HK-2 (cell line): ENCODE results near the gene RPL39L.

Source experiments
- DNase-seq: peaks from one replicate; pipeline ENCODE4 v3.0.0-alpha.2; 2018; ENCODE audit not compliant: unreplicated experiment

Gene RPL39L

DNA sequence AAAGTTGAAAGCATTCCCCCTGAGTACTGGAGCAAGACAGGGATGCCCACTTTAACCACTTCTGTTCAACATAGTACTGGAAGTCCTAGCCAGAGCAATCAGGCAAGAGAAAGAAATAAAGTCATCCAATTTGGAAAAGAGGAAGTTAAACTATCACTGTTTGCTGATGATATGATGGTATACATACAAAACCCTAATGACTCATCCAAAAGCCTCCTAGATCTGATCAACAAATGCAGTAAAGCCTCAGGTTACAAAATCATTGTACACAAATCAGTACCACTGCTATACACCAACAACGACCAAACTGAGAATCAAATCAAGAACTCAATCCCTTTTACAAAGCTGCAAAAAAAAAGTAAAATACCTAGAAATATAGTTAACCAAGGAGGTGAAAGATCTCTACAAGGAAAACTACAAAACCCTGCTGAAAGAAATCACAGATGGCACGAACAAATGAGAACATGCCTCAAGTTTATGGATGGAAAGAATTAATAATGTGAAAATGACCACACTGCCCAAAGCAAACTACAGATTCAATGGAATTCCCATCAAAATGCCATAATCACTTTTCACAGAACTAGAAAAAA, 40.3 kb downstream of the RPL39L start:
- no peak for DNase-seq

DNA sequence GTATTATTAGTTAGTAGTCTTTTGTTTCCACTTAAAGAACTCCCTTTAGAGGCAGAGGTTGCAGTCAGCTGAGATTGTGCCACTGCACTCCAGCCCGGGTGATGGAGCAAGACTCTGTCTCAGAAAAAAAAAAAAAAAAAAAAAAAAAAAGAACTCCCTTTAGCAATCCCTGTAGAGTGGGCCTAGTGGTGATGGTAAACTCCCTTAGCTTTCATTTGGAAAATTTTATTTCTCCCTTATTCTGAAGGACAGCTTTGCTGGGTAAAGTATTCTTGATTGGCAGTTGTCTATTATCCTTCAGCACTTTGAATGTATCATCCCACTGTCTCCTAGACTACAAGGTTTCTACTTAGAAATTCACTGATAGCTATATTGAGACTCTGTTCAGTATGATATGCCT, 46.0 kb downstream of the RPL39L start:
- DNase-seq, result no peak

DNA sequence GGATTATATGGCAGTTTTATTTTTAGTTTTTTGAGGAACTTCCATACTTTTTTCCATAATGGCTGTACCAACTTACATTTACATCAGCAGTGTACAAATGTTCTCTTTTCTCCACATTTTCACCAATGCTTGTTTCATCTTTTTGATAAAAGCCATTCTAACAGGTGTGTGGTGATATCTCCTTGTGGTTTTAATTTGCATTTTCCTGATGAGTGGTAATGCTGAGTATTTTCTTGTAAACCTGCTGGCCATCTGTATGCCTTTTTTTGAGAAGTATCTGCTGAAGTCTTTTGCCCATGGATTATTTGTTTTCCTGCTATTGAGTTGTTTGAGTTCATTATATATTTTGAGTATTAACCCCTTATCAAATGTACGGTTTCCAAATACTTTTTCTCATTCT, 50.6 kb downstream of the RPL39L start:
- no peak for DNase-seq

DNA sequence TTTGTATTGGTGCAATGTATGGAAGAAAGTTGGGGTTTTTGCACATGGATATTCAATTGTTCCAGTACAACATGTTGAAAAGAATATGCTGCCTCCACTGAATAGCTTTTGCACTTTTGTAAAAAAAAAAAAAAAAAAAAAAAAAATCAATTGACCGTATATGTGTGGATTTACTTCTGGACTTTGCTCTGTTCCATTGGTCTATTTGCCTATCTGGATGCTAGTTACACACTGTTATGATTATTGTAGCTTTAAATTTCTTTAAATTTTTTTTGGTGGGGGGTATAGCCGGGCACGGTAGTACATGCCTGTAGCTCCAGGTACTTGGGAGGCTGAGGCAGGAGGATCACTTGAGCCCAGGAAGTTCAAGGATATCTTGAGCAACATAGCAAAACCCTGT, 52.5 kb downstream of the RPL39L start:
- no peak for DNase-seq

DNA sequence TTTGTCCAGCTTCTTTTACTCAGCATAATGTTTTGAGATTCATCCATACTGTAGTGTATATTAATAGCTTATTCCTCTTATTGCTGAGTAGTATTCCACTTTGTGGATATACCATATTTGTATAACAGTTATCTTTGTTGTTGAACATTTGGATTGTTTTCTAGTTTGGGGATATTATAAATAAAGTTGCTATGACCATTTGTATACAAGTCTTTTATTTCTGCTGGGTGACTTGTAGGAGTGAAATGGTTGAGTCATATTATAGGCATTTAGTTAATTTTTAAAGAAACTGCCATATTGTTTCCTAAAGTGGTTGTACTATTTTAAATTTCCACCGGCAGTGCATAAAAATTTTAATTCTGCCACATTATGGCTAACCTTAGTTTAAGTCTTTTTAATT, 53.4 kb downstream of the RPL39L start:
- no peak for DNase-seq

DNA sequence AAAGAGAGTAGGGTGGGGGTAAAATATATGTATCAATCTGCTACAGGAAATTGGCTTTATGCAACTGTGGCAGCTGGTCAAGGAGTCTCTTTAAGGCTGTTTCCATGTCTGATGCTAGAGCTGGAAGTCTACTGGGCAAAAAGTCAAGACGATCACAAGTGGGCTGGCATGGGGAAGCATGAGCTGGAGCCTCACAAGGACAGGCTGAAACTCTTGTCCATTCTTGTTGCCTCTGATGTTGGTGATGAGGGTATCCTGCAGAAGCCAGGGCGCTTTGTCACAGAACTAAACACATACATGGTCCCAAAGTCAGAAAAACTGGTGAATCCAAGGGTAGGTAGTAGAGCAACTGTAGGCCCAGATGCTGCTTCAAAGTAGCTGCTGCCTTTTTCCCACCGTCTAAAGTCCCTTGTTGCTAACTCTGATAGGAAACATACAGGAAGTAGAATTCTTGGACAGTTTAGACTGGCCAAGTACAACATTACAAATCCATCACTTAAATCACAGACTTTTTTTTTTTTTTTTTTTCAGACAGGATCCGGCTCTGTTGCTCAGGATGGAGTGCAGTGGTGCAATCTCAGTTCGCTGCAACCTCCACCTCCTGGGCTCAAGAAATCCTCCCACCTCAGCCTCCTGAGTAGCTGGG, 54.2 kb downstream of the RPL39L start:
- DNase-seq, result no peak

DNA sequence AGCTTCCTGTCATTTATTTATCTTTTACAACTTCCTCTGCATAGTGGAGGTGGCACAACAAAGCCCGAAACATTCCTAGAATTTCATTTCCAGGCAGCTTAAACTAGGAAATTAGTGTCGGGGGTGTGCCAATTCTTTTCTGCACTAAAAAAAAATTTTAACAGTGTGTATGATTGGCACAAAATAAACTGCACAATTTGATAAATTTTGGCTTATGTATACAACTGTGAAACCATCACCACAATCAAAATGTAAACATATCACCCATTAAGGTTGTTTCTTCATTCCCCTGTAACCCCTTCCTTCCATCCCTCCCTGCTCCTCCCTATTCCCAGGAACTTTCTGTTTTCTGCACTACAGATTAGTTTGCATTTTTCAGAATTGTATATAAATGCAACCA, 54.7 kb downstream of the RPL39L start:
- DNase-seq, result no peak

DNA sequence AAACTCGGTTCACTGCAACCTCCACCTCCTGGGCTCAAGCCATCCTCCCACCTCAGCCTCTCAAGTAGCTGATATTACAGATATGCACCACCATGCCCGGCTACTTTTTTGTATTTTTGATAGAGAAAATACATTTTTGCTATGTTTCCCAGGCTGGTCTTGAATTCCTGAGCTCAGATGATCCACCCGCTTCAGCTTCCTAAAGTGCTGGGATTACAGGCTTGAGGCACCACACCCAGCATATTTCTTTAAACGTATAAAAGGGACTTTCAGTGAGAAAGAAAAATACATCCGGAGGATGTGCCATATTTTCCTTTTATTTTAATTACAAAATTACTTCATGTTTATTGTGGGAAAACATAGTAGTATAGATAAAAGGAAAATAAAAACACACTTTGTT, 55.2 kb downstream of the RPL39L start:
- no peak for DNase-seq

DNA sequence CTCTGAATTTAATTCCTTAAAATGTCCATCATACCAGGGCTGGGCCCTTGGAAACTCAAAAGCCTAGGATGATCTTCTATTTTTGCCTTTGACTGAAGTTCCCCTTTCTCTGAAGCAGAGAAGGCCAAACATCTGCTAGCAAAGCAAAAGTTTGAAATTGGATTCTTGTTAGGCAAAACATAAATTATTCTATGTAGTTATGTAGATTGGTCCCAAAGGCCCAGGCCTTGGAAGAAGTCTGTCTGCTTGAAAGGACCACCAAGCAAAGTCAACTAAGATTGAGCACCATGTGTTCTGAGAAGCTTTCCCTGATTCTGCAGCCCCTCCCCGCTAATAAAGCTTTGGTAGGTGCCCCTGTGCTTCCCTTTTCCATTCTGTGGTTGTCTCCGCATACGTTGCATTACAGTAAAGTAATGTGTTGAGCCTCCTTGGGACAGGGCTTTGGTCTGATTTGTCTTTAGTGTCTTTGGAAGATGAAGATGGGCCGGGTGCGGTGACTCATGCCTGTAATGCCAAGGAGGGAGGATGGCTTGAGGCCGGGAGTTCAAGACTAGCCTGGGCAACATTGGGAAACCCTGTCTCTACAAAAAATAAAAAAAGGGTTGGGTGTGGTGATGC, 56.4 kb downstream of the RPL39L start:
- DNase-seq, result no peak

DNA sequence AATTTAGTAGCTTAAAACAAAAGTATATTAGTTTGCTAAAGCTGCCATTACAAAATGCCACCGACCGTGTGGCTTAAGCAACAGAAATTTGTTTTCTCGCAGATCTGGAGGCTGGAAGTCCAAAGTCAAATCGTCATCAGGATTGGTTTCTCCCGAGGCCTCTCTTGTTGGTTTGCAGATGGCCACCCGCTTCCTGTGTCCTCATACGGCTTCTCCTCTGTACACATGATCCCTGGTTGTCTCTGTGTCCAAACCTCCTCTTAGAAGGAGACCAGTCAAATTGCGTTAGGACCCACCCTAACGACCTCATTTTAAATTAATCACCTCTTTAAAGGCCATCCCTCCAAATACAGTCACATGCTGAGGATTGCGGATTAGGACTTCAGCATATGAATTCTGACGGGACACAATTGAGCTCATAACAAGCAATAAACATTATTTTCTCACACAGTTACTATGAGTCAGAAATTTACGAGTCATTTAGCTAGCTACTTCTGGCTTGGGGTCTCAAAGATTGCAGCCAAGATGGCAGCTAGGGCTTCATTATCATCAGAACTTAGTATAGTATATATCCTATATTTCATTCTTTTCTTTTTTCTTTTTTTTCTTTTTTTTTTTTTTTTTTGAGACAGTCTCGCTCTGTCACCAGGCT, 58.4 kb downstream of the RPL39L start:
- no peak for DNase-seq

DNA sequence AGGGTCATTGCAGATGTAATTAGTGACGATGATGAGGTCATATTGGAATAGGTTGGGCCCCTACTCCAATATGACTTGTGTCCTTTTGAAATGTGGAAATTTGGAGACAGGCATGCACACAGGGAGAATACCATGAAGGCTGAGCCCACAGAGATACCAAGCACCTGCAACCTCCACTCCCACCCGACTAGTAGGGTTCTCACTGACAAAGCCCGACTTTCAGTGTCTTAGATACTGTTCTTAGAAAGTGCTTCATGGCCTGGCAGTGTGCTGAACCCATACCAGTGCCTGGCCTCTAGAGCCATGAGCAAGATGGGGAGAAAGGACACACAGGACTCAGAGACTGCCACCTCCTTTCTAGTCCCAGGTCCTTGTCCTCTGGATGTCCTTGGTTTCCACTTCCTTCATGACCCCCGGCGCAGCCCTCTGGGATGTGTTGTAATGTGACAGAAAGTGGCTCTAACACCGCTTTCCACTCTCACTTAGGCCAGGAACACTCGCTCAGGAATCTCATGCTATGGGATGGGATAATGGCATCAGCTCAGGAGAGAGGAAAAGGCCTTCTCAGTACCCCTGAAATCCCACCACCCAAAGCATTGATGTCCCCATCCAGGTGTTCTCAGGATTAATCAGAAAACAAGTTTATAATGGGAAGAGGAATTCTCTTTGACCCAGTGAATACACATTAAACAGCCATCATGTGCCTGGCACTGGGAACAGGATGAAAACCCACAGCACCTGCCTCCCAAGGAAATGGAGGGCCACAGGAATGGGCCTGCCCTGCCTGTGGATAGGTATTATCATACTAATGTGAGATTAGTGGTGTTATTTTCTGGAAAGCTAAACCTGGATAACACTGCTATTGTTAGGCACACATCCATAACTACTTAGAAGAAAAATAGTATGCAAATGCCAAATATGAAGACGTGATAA, 59.9 kb downstream of the RPL39L start:
- no peak for DNase-seq

DNA sequence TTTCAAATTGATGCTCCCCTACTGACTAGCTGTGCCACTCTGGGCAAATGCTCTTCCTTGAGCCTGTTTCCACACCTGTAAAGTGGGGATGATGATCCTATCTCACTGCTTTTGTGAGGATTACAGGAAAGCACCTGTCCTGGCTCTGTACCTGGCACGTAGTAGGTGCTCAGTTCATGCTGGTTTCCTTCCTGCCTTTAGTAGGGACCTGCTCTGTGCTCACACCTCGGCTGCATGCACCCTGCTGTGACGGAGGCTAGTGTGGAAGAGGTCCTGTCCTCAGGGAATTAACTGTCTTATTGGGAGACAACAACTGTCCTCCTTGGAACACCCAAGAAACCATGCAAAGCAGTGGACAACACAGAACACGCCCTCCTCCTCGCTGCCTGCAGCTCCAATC, 61.8 kb downstream of the RPL39L start:
- no peak for DNase-seq

DNA sequence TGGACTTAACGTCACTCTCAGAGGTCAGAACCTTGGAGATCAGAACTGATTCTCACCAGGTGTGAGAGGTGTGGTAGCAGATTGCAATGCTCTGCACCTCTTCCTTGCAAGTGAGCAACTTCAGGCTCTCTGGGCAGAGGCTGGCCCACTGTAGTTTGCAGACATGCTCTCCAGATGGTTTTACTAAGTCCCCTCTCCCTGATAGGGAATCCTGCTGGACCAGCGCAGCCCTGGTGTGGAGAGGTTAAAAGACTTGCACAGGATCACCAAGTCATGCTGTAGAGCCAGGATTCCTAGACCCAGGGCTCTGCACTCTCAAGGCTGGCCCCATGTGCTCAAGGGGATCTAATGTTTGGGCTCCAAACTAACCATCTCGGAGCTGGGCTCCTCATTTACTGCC, 62.2 kb downstream of the RPL39L start:
- DNase-seq, result no peak

DNA sequence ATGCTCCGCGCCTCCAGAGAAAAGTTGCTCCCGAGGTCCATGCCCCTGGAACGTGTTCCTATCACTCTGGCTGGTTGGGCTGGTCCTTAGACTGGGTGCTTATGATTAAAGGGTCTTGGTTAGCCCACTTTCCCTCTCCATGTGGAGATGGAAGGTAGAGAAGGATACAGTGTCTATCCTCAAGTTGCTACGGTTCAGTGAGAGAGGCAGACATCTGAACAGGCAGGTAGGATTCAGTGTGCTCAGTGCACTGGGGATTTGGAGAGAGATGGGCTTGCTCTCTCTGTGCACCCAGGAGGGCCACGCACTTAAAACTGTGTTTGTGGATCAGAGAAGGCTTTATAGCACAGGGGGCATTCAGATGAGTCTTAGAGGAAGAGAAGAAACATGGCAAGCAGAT, 63.0 kb downstream of the RPL39L start:
- DNase-seq, result no peak

DNA sequence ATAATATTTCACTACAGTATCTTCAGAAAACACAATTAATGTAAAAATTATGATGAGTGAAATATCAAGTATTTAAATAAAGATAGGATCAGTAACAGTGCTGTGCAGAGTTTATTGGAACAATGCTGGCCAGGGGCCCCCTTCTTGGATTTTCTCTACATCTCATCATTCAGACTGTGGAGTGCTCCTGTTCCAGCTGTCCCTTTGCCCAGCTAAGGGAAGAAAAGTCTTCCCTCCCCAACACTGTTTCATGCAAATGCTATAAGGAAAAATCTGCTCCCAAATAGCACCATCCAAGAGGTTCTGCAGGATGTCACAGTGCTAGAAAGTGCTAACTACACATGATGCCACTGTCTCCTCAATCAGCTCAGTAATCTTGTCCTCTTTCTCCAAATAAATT, 64.5 kb downstream of the RPL39L start:
- no peak for DNase-seq

DNA sequence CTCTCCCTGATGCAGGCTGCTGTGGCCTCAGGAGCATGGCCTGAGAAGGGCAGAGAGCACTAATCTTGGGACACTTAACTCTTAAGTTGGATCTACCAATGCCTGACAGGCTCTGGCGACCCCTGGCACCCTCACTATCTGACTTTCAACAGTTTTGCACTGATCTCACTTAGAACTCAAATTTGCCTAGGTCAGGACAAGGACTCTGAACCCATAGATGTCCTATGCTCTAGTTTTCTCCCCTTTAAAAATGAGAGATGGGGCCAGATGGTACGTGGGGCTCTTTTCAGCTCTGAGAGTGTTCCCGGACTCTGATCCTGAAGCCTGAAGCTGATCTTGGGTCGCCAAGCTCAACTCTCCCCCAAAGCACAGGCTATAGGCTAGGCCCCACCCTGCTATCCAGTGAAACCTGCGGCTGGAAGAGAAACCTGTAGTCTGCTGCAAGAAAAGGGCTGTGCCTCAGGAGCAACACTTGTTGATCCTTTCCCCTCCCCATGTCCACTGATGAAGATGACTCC, 65.7 kb downstream of the RPL39L start:
- DNase-seq, result no peak

DNA sequence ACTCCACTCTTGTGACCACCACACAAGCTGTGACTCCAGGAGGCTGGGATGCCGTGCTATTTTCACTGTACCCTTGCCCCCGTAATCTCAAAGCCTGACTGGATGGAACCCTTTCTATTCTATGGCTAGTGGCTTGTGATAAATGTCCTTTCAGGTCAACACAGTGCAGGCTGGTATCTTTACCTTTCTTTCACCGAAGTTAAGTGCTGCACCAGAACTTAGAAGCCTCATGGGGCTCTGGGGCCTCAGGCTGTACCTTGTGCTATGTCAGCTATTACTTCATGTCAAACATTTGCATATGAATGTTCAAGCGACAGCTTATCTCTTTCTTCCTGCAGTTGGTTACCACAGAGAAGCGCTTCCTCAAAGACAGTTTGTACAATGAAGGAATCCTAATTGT, 66.8 kb downstream of the RPL39L start:
- no peak for DNase-seq

DNA sequence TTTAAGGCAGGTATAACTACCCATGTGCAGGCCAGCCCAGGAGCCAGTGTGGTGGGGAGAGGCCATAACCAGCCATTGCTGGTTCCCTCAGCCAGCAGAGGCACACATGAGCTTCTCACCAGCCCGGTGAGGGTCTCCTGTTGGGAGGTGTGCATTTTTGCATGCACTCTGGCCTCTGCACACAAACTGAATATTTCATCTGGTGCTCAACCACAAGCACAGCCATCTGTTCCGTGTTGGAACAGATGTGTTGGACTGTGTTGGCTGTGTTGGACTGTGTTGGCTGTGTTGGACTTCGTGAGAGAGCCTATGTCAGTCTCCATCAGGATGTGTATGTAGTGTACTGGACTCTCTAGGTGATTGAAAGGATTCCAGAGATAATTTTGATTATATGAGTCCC, 67.2 kb downstream of the RPL39L start:
- no peak for DNase-seq
